ENCODE measurements around the gene GASK1A. TPM values are rescaled to one million over a fixed set of nuclear protein-coding genes. Genes with fewer than 3 reads are reported as not detected.
"Not testable (repeated sequence)": the region's sequence is repeated elsewhere in the genome, so short reads cannot be mapped to it uniquely, and the experiment has no call there.

GASK1A gene
- not detected in 2 replicates for total RNA-seq (2014; rRNA removed; shearing (Covaris generic))

DNA sequence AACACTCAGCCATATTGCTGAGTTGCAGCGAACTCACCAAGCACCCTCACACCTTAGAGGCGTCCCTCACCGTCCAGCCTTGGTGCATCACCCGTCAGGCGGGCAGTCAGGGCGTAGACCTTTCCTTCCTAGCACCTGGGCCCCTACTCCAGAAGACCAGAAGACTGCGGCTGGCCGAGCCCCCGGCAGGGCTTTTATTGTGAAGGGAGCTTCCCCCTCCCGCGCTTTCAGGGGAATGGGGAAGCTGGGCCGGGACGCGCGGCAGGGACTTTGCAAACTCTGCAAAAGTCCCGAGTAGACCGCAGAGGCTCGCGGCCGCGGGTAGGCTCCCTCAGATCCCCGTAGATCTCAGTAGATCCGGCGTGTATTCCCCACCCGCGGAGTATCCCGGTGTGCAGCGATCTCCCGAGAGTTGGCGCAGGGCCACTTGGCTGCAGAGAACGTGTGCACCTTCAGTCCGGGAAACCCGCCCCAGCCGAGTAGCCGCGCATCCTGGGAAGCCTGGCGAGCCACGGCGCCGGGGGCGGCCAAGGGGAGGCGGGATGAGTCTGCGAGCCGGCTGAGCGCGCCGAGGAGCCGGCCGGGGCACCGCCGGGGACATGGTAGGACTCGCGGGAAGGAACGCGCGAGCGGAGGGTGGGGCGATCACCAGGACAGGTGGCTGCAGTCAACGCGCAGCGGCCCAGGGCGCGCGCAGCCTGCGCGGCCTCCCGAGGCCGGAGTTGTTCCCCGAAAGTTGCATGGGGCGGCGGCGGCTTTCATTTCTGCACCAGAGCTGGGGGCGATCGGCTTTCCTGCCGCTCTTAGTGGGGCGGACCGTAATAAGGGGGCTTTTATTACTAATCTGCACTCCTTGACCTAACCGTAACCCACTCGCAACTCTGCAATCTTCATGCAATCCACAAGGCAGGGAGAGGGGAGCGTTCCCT lies at the start of gene GASK1A:
Gene GASK1A, plus strand, starts transcription at position 268 of the 929 bp plus-strand sequence. Its CDS starts 332 bp downstream, at position 600.
- no peak for DNase-seq (ENCODE audit: low spot score)

GRCh38 chr3:42934111-42934510 lies 45.0 kb upstream of the GASK1A start:
- DNase-seq (ENCODE audit: low spot score), result no peak

DNA sequence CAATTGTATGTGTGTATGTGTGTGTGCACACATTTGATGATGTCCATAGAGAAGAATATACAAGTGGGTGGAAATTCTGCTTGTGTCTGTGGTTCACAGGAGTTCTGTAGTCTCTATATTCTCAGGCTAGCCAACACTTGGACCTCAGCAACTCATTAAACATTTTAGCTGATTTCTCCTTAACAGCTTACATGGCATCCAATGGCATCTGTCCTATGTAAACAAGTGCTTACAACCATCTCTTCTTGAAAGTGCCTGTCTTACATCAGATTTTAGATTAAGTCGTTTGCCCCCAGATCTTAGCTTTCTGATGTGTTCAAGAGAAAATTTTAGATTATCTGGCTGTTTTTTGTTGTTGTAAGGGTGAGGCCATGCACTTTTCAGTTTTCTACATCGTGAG lies 44.2 kb upstream of the GASK1A start:
- no peak for DNase-seq (ENCODE audit: low spot score)

DNA sequence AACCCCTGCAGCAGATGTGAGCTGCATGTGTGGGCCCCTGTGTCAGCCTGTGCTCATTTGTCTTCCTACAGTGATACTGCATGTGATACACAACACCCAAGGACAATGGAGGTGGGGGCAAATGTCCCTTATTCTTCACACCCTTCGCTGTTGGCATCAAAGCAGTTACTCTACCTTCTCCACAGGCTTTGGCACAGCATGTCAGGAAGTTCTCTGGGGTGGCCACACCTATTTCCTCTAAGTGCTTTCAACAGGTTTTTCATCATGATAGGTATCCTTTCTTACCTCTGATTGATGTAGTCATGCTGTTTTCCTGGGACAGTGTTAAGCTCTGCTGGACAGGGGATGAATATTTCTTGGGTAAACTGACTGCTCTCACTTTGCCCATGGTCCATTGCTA lies 43.6 kb upstream of the GASK1A start:
- DNase-seq (ENCODE audit: low spot score), result no peak

- DNase-seq (ENCODE audit: low spot score), result no peak
Observed at GRCh38 chr3:42936157-42936981, 42.7 kb upstream of the GASK1A start.

- DNase-seq (ENCODE audit: low spot score), result no peak
Observed at GRCh38 chr3:42937334-42937733, 41.8 kb upstream of the GASK1A start.

DNA sequence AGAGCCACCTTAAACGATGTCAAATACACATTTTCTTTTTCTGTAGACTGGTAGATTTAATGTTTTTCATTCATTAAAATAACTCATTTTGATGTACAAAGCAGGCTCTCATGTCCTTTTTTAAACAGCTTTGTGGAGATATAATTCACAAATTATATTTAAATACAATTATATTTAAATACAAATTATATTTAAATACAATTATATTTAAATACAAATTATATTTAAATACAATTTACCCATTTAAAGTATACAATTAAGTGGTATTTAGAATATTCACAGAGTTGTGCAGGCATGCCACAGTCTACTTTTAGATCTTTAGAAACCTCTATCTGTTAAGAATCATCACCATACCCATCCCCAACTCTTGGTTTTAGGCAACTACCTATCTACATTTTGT lies 36.4 kb upstream of the GASK1A start:
- DNase-seq (ENCODE audit: low spot score), result no peak

DNA sequence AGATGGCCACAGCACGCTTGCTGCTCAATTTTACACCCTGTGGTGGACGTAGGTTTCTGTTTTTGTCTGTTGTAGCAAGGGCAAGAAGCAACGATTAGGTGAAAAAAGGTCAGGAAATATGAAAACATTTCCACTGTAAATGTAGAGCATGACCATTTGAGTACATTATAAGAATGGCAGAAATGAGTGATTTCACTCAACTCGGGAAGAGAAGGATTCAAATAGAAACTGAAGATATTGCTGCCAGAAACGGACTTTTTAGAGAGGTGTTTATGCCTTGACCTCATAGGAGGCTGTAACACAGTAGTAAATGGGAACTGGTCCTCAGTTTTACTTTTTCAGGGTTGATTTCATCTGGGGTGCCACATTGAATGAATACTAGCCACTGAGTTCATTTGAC lies 33.1 kb upstream of the GASK1A start:
- no peak for DNase-seq (ENCODE audit: low spot score)

- no peak for DNase-seq (ENCODE audit: low spot score)
Observed at GRCh38 chr3:42957573-42957972, 21.5 kb upstream of the GASK1A start.

GRCh38 chr3:42960282-42960681 lies 18.8 kb upstream of the GASK1A start:
- DNase-seq (ENCODE audit: low spot score), result peak; percentile 26

DNA sequence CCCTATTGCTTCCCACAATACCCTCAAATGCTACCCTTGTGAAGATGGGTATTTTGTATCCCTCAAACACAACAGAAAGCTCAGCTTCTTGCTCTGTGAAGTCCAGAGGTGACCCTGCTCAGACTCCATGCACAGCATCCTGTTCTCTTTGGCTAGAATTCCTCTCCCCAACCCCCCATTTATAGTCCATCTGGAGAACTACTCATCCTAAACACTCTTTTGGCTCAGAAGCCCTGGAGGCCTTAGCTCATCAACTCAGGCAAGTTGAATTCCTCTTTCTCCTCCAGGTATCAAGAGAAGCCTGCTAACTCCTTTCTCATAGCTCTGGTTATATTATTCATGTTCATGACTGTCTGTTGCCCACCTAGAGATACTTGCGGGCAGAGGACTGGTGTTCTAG lies 18.3 kb upstream of the GASK1A start:
- no peak for DNase-seq (ENCODE audit: low spot score)

DNA sequence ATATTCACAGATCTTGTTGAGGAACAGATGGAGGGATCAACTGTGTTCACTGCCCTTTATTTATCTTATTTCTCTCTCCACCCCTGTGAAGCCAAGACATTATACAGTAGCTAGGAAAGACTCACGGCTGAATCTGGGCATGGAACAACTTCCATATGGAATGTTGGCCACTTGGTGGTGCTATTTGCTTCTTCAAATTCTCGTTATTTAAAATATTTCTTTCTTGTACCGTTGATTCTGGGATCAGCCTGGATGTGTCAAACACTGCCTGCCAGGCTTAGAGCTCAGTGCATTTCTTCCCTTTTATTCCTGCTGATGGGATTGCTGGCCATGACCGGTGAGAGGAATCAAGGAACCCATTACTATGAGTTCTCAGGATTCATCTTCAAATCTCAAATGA lies 17.5 kb upstream of the GASK1A start:
- peak; percentile 34 for DNase-seq (ENCODE audit: low spot score)

- DNase-seq (ENCODE audit: low spot score), result no peak
Observed at GRCh38 chr3:42963269-42963668, 15.8 kb upstream of the GASK1A start.

DNA sequence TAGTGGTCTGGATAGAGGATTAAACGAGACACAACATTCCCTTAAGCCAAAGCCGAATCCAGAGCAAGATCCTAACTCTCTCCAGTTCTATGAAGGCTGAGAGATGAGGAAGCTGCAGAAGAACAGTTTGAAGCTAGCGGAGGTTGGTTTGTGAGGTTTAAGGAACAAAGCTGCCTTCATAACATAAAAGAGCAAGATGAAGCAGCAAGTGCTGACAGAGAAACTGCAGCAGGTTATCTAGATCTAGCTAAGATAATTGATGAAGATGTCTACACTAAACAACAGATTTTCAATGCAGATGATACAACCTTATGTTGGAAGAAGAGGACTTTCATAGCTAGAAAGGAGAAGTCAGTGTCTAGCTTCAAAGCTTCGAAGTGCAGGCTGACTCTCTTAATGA lies 14.8 kb upstream of the GASK1A start:
- DNase-seq (ENCODE audit: low spot score), result no peak

DNA sequence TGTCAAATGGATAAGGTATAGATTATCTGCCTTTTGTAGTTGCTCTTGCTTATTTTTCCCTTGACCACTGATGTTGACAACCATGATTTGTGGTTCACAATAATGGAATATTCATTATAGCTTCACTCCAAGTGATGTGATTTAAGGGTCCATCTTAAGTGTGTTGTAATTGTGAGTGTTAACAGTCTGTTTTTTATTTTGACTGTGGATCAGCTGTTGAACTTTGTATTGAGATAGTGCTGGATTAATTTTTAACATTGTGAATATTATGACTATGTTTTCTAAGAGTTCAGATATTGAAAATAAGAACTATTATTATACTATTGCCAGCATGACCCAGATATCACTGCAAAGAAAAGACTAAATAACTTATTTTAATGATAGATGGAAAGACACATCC lies 8.6 kb upstream of the GASK1A start:
- no peak for DNase-seq (ENCODE audit: low spot score)

- no peak for DNase-seq (ENCODE audit: low spot score)
Observed at GRCh38 chr3:42970976-42971772, 7.9 kb upstream of the GASK1A start.

GRCh38 chr3:42974906-42975305 lies 4.2 kb upstream of the GASK1A start:
- DNase-seq (ENCODE audit: low spot score), result not testable (repeated sequence)

DNA sequence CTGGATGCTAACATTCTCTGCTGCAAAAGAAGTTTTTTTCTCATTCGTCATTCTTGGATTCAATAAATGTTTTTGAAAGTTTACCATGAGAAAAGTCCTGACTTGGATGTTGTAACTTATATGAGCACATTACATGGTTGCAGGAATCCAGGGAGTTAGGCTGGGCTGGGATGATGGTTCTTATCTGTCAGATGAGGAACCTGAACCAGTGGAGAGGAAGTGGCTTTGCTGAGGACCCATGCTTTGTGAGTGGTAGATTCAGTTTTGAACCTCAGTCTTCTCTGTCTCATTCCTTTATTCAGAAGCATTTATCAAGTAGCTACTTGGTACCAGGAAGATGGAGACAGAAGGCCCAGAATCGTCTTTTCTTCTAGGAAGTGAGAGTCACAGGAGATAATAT lies 3.7 kb upstream of the GASK1A start:
- no peak for DNase-seq (ENCODE audit: low spot score)

DNA sequence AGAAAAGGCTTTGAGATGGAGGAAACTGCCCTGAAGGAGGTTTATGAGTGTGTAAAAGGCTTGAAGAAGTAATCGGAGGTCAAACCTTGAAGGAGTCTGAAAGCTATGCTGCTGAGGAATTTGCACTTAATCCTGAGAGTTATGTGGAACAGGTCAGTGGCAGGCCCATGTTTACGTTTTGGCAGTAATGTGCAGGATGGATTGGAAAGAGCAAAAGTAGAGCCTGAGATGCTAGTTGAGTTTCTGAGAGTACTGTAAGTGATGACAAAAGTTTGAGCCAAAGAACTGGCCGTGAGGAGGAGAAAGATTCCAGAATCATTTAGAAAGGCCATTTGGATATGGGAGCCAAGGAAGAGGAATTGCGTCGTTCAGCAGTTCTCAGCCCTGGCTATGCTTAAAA lies 3.2 kb upstream of the GASK1A start:
- DNase-seq (ENCODE audit: low spot score), result no peak

GRCh38 chr3:42980209-42980608 lies 1.1 kb downstream of the GASK1A start:
- DNase-seq (ENCODE audit: low spot score), result no peak

GRCh38 chr3:42980909-42981308 lies 1.8 kb downstream of the GASK1A start:
- no peak for DNase-seq (ENCODE audit: low spot score)

Data from A172 (cell line).